Smooth muscle cell of the brain vasculature (primary cell): ENCODE measurements around the gene CTXN1.
A peak's percentile ranks its signal among the peaks of the same experiment; 100 is the strongest.
"Not testable (repeated sequence)": the region's sequence is repeated elsewhere in the genome, so short reads cannot be mapped to it uniquely, and the experiment has no call there.

Experiments used
- DNase-seq: peaks from one replicate; pipeline ENCODE4 v3.0.0-alpha.2; 2012; ENCODE audit warnings: low read depth, low spot score

The CTXN1 gene

DNA sequence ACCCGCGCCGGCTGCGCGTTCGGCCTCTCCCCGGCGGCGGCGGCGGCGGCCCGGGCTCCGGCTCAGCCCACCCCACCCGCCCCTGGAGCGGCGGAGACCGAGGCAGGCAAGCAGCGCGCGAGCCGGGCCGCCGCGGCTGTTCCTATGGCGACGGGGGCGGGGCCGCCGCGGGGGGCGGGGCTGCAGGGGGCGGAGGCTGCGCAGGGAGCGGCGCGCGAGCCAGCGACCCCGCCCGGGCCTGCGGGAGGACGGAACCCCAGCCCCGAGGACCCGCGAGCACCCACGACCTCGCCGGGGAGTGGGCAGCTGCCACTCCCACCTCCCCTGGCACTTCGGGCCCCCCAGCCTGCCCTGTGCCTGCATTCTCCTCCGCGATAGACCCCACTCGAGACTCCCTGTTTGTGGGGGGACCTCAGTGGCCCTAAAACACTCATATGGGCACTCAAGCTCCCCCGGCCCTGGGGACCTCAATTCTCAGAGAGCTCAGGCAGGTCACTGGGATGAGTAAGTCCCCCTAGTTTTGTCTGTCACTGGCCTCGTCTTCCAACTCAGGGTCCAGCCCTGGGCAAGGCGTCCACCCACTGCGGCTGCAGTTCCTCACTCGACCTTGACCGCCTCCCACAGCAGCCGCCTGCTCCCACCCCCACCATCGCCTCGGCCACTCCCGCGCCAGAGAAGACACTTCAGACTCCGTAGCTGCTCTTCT lies at the start of gene CTXN1:
Gene CTXN1 (minus strand): TSS at position 115 of the 706 bp plus-strand sequence. CDS start 597 bp downstream, outside the sequence.
- DNase-seq = no peak

- no peak for DNase-seq
Observed at GRCh38 chr19:7975037-7975436, 49.1 kb upstream of the CTXN1 start.

DNA sequence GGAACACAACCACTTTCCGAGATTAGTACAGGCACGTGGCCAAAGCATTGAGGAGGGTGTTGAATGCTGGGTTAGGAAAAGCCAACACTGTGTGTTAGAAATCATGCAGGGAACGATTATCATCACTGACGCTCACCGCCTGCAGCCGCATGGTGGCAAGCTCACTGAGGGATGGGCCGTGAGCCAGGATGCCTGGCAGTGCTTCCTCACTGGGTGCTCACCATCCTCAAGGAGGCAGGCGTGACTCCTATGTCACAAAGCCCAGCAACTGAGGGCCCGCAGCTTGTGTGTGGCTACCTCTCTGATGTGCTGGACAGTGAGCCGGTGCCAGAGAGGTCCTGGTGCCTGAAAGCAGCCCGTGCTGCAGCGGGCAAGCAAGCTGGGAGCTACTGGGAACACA lies 47.9 kb upstream of the CTXN1 start:
- DNase-seq = no peak

- DNase-seq = no peak
Observed at GRCh38 chr19:7971553-7972520, 45.9 kb upstream of the CTXN1 start.

DNA sequence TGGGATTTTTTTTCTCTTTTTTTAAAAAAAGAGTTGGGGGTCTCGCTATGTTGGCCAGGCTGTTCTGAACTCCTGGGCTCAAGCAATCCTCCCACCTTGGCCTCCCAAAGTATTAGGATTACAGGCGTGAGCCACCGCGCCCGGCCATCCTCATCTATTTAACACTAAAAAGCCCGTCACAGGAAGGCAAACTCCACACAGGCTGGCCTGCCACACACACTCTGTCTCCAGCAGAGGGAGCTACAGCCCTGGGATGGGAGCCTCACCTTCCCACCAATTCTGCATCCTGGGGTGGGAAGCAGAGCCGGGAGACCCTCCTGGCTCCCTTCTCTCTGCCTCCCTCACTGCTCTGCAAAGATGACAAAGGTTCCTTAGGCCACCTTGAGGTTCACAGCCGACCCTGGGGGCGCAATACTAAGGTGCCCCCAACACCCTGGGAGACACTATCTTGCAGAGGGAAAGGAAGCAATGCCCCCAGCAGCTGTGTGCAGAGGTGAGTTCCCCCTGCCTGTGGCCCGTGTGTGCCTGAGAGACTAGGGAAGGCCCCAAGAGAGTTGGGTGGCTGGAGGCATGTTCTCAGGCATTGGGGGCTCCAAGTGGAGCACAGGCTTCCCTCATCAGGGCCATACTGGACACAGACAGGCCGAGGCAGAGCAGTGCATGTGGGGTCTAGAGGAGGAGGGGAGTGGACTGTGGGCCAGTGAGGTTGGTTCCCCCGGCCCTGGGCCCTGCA lies 44.9 kb upstream of the CTXN1 start:
- peak; percentile 15 for DNase-seq

- DNase-seq = no peak
Observed at GRCh38 chr19:7969555-7969939, 43.6 kb upstream of the CTXN1 start.

DNA sequence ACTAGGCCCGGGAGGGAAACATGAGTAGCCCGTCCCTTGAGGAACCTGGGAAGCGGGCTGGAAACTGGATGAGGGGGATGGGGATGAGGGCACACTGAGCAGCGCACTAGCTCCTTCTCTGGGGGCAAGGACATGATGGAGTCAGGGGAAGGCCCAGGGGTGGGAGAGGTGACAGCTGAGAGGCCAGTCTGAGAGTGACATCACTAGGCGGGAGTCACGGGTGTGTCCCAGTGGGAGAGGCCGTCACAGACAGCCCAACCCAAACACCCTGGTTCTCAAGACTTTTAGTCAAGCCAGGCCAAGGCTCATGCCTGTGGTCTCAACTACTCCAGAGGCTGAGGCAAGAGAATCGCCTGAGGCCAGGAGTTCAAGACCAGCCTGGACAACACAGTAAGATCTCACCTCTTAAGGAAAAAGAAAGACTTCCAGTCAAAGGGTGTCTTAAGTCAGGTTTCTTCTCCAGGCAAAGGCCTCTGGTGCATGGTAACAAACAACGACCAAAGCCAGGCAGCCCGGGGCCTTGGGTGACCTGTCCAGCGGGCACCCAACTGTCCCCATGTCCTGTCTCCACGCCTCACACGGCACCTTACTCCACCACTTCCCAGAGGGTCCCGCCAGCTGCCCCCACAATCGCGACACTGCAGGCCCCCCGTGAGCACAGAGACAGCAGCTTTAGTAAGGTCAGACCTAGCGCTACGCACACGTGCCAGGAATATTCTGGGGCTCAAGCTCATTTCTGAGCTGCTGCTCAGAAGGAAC lies 43.0 kb upstream of the CTXN1 start:
- no peak for DNase-seq

DNA sequence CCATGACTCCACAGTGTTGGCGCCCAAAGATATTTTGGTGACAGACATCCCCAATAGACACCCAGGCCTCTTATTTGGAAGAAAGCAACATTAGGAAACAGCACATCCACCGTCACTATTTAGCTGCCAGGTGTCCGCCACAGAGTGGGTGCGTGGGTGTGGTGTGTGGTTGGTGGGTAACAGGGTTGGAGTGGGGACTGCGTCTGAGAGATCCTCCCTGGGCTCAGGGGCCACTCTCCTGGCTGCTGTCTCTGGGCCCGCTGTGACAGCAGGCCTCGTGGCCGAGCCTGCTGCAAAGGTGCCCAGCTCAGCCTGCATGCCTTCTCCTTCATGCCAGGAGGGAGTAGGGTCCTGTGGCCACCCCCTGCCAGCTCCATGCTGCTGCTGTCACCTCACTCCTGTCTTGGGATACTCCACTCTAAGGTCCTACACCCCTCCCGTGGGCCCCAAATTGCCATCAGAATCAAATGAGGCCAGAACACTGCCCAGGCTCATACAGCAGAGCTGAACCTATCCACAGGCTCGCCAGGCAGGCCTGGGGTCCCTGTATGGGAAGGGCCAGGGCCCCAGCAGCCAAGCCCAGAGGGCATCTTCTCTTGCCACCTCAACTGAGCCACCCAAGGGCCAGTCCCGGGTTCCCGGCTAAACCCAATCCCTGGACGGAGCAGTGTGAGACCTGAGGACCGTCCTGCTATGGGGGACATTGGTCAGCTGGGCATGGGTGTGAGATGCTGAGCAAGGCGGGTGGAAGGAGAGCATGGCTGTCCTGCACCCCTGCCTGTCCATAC lies 42.3 kb upstream of the CTXN1 start:
- no peak for DNase-seq

DNA sequence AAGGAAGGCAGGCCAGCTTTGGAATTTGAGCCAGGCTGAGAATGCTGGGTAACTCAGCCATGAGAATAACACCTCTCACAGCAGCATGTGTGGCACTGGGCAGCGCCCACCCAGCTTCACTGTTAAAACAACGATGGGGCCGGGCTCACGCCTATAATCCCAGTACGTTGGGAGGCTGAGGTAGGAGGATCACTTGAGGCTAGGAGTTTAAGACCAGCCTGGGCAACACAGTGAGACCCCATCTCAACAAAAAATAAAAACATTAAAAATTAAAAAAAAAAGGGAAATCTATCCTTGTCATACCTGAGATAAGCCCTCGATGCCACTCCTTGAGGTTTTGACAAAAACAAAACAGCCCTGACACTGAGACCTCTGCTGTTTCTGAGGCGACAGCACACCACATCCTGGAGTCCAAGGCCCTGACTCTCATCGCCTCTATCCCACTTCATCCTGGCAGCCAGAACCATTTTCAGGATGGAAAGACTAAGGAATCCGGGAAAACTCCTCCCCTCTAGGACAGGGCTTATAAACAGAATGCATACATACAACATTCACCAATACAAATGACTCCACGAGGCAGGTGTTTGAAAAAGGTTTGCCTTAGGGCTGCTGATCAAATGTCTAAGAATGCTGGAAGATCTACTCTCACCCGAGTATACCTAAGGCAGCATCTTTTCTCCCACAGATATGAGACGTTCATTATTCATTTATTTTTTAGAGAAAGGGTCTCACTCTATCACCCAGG lies 40.2 kb upstream of the CTXN1 start:
- DNase-seq = no peak

- no peak for DNase-seq
Observed at GRCh38 chr19:7965259-7965841, 39.4 kb upstream of the CTXN1 start.

DNA sequence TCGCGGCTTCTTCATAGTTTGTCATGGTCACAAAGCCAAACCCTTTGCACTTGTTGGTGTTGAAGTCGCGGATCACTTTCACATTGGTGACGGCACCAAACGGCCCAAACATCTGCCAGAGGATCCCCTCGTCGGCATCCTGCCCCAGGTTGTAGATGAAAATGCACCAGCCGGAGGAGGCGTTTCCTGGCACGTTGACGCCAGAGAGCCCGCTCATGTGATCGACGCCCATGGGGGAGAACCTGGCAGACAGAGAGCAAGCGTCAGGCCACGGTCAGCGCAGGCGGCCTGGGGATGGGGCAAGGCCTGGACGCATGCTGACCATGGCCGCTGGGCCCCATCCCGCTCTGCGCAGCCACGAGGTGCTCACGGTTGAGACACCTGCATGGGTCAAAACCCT lies 37.6 kb upstream of the CTXN1 start:
- no peak for DNase-seq

GRCh38 chr19:7962644-7963268 lies 36.8 kb upstream of the CTXN1 start:
- no peak for DNase-seq

DNA sequence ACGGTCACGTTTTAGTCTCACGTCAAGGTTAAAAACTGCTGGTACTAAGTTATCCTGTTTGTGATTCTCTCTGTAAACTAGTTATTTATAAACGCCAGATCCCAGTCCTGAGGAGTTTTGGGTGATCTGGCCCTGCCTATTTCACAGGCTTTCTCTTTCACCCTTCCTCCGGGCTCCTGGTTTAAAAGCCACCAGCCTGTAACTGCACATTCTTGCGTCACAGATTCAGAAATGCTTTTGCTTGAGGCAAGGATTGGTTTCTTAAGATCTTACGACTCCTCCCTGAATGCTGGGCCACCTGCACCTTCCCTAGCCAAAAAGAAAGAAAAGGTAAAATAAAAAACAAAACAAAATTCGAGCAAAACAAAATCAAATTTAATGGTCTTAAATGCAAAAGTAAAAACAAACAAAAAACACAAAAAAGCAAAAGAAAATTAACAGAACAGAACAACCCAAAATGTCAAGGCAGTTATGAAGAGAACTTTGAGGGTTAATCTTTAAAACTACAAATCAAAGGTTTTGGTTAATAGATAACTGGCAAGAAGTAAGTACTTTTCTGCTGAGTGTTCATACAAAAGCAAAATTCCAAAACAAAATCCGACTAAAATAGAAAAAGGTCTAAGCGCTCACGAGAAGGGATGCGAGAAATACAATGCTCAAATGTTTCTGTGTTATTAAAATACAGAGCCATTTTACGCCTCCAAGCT lies 36.1 kb upstream of the CTXN1 start:
- no peak for DNase-seq

GRCh38 chr19:7961082-7961481 lies 35.1 kb upstream of the CTXN1 start:
- DNase-seq = not testable (repeated sequence)

- no peak for DNase-seq
Observed at GRCh38 chr19:7959211-7959610, 33.3 kb upstream of the CTXN1 start.

DNA sequence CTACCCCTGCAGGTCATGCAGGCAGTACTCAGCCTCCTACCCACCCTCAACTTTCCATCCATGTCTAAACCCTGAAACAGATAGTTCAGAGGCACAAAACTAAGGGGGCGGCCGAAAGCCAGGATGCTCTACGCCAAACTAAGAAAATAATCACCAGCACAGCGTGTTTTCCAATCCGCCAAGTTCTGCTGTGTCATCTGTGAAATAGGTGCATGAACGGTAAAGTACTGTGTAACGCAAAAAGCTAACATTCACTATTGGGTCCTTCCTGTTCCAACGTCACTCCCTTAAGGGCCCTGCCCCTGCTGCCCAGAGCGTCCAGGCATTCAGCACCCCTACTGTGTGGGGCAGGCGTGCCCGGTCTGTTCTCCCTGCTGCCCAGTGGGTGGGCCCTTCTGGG lies 29.8 kb upstream of the CTXN1 start:
- no peak for DNase-seq

DNA sequence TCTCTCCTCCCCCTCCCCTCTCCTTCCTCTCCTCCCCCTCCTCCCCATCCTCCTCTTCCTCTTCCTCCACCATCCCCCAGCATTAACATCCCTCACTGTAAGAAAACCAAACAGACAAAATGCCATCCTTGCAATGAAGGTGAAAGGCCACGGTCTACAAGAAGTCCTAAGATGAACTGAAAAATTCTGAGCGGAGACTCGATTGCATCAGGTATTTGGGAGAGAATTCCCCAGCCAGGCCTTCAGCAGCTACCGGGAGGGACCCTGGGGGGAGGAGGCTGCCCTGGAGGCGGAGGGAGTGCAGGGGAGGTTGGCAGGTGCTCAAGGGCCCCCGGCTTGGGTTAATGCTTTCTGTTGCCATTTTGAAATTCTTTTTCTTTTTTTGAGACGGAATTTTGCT lies 27.6 kb upstream of the CTXN1 start:
- no peak for DNase-seq

DNA sequence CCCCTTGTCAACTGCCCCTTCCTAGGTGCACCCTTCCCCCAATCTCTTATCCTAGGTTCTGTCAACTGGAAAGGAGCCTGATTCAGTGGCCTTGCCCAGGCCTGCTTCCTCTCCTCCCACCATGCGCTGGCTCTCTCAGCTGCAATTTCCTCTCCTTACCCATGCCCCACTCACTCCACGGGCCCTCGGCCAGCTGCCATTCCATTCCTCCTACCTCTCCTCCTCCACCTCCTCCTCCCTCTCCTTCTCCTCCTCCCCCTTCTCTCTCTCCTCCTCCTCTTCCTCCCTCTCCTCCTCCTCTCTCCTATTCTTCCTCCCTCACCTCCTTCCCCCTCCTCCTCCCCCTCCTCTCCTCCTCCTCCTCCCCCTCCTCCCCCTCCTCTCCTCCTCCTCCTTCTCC lies 27.1 kb upstream of the CTXN1 start:
- DNase-seq = no peak
